ENCODE measurements around the gene CAPN15. TPM values are rescaled to one million over a fixed set of nuclear protein-coding genes. Genes with fewer than 3 reads are reported as not detected.

CAPN15 gene
- total RNA-seq, 1 experiment from 2014 or later, result 60.4 TPM

DNA sequence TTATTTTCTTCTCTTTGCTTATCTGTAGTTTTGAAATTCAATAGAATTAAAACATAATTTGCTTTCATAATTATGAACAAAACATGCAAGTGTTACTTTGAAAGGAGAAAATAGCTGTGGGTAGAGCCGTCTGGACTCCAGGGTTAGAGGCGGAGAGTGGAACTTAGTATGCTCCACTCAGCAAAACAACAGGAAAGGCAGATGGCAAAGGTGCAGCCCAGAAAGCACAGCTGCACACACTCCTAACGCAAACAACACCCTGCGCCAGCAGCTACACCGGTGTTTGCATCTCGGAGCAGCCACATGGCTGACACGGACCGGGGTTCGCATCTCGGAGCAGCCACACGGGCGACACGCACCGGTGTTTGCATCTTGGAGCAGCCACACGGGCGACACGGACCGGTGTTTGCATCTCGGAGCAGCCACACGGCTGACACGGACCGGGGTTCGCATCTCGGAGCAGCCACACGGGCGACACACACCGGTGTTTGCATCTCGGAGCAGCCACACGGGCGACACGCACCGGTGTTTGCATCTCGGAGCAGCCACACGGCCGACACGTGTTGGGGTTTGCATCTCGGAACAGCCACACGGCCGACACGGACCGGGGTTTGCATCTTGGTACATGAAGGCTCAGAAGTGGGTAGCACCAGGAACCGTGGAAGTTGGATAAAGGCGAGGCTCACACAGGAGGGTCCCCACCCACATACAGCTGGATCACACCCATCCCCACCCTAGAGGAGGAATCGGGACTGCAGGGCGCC, 12.2 kb upstream of the CAPN15 start:
- no peak overlapping the region for H3K4me2 ChIP-seq (ENCODE audit: low read length)
- no peaks in the 10 kb centered on the region for H3K4me1 ChIP-seq (ENCODE audit: insufficient read depth, low read length)
- H3F3A ChIP-seq (ENCODE audit: low read length, unreplicated experiment), result no peaks in the 10 kb centered on the region
- DNase-seq (no peak), ATAC-seq (no peak)
- H3K27me3 ChIP-seq (ENCODE audit: low read length), result no peaks in the 10 kb centered on the region
- no TSS peak for BruUV-seq (replicated peaks)
- H3K9me3 ChIP-seq (ENCODE audit: low read length), result no peaks in the 10 kb centered on the region
- ChIA-PET CTCF (no interaction called here), POLR2A (ENCODE audit: unreplicated experiment) (no interaction called here)
- no peak overlapping the region for H2AFZ ChIP-seq (ENCODE audit: low read length)
- TF ChIP-seq, protein P1, sequence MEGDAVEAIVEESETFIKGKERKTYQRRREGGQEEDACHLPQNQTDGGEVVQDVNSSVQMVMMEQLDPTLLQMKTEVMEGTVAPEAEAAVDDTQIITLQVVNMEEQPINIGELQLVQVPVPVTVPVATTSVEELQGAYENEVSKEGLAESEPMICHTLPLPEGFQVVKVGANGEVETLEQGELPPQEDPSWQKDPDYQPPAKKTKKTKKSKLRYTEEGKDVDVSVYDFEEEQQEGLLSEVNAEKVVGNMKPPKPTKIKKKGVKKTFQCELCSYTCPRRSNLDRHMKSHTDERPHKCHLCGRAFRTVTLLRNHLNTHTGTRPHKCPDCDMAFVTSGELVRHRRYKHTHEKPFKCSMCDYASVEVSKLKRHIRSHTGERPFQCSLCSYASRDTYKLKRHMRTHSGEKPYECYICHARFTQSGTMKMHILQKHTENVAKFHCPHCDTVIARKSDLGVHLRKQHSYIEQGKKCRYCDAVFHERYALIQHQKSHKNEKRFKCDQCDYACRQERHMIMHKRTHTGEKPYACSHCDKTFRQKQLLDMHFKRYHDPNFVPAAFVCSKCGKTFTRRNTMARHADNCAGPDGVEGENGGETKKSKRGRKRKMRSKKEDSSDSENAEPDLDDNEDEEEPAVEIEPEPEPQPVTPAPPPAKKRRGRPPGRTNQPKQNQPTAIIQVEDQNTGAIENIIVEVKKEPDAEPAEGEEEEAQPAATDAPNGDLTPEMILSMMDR (conservative IDR thresholded peaks at IDR 0.05; ENCODE audit: low read depth, low read length), result no peak
- TF ChIP-seq EZH2phosphoT487 (IDR thresholded peaks at IDR 0.05; ENCODE audit: borderline replicate concordance, low read length) (no peak), EZH2 (IDR thresholded peaks at IDR 0.05; ENCODE audit: low read length, unreplicated experiment) (no peak)
- H3K9me2 ChIP-seq (replicated peaks; ENCODE audit: low read length), result no peaks in the 10 kb centered on the region
- intact Hi-C loops (cut with micrococcal nuclease), result no loop called here
- H4K20me1 ChIP-seq (ENCODE audit: low read length), result no peaks in the 10 kb centered on the region
- no peak overlapping the region for H3K27ac ChIP-seq (ENCODE audit: low read length)
- no peaks in the 10 kb centered on the region for H3K36me3 ChIP-seq (ENCODE audit: low read depth, low read length)
- no peak overlapping the region for H3K4me3 ChIP-seq (ENCODE audit: low read length)
- H3K9ac ChIP-seq (ENCODE audit: low read length), result no peak overlapping the region
- no peaks in the 10 kb centered on the region for H3K79me2 ChIP-seq (ENCODE audit: low read length)

DNA sequence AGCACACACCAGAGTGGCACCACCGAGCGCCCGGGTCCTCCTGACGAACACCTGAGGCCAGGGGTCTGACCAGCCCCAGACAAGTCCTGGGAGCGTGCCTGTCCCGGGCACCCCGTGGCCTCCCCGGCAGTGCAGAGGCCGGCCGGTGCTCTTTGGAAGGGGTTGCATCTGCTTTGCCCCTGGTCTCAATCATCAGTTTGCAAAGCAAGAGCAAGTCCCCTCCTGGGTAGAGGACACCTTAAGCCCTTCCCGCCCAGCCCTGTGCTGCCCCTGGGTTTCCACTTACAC, 11.6 kb upstream of the CAPN15 start:
- BruUV-seq (replicated peaks), result no TSS peak
- no peaks in the 10 kb centered on the region for H3K79me2 ChIP-seq (ENCODE audit: low read length)
- ChIA-PET POLR2A (ENCODE audit: unreplicated experiment) (no interaction called here), CTCF (no interaction called here)
- H3K4me3 ChIP-seq (ENCODE audit: low read length), result no peak overlapping the region
- no peak for ATAC-seq
- no peaks in the 10 kb centered on the region for H3K36me3 ChIP-seq (ENCODE audit: low read depth, low read length)
- H3F3A ChIP-seq (ENCODE audit: low read length, unreplicated experiment), result no peaks in the 10 kb centered on the region
- H3K9ac ChIP-seq (ENCODE audit: low read length), result no peak overlapping the region
- no peaks in the 10 kb centered on the region for H3K4me1 ChIP-seq (ENCODE audit: insufficient read depth, low read length)
- H3K4me2 ChIP-seq (ENCODE audit: low read length), result no peak overlapping the region
- H4K20me1 ChIP-seq (ENCODE audit: low read length), result no peaks in the 10 kb centered on the region
- intact Hi-C loops (cut with micrococcal nuclease), result no loop called here
- H3K9me2 ChIP-seq (replicated peaks; ENCODE audit: low read length), result no peaks in the 10 kb centered on the region
- TF ChIP-seq, protein P1 (conservative IDR thresholded peaks at IDR 0.05; ENCODE audit: low read depth, low read length), result no peak
- no peak for TF ChIP-seq EZH2 (IDR thresholded peaks at IDR 0.05; ENCODE audit: low read length, unreplicated experiment)
- TF ChIP-seq EZH2phosphoT487 (IDR thresholded peaks at IDR 0.05; ENCODE audit: borderline replicate concordance, low read length), result no peak
- no peaks in the 10 kb centered on the region for H3K9me3 ChIP-seq (ENCODE audit: low read length)
- DNase-seq, result no peak
- no peak overlapping the region for H2AFZ ChIP-seq (ENCODE audit: low read length)
- H3K27me3 ChIP-seq (ENCODE audit: low read length), result no peaks in the 10 kb centered on the region
- H3K27ac ChIP-seq (ENCODE audit: low read length), result no peak overlapping the region

DNA sequence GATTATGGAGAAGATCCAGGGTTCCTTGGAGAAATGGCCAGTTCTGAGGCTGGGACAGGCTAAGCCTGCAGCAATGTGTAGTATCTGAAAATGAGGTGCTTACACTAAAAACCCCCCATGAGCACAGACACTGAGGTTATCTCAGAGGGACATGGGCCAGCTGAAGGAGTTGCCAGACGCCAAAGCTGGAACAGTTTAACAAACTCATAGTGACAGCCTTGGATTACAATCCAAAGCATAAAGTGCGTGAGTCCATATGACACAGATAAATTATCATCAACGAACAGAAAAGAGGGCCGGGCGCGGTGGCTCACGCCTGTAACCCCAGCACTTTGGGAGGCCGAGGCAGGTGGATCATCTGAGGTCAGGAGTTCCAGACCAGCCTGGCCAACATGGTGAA, 11.2 kb upstream of the CAPN15 start:
- TF ChIP-seq EZH2phosphoT487 (IDR thresholded peaks at IDR 0.05; ENCODE audit: borderline replicate concordance, low read length) (no peak), EZH2 (IDR thresholded peaks at IDR 0.05; ENCODE audit: low read length, unreplicated experiment) (no peak)
- TF ChIP-seq, protein P1 (conservative IDR thresholded peaks at IDR 0.05; ENCODE audit: low read depth, low read length), result no peak
- CTCF ChIA-PET, result no interaction called here
- no peak for DNase-seq

More for the DNA sequence above, 11.2 kb upstream of the CAPN15 start:
- intact Hi-C loops (cut with micrococcal nuclease), result no loop called here
- H3K9ac ChIP-seq (ENCODE audit: low read length), result no peak overlapping the region
- H3K36me3 ChIP-seq (ENCODE audit: low read depth, low read length), result no peaks in the 10 kb centered on the region
- H4K20me1 ChIP-seq (ENCODE audit: low read length), result no peaks in the 10 kb centered on the region
- H3K4me2 ChIP-seq (ENCODE audit: low read length), result no peak overlapping the region
- H3F3A ChIP-seq (ENCODE audit: low read length, unreplicated experiment), result no peaks in the 10 kb centered on the region
- H3K79me2 ChIP-seq (ENCODE audit: low read length), result no peaks in the 10 kb centered on the region
- H3K27ac ChIP-seq (ENCODE audit: low read length), result no peak overlapping the region
- H3K4me1 ChIP-seq (ENCODE audit: insufficient read depth, low read length), result no peaks in the 10 kb centered on the region
- H3K4me3 ChIP-seq (ENCODE audit: low read length), result no peak overlapping the region
- POLR2A ChIA-PET (ENCODE audit: unreplicated experiment), result no interaction called here
- H3K9me3 ChIP-seq (ENCODE audit: low read length), result no peaks in the 10 kb centered on the region
- ATAC-seq, result no peak
- no peaks in the 10 kb centered on the region for H3K9me2 ChIP-seq (replicated peaks; ENCODE audit: low read length)
- no peaks in the 10 kb centered on the region for H3K27me3 ChIP-seq (ENCODE audit: low read length)
- BruUV-seq (replicated peaks), result no TSS peak
- H2AFZ ChIP-seq (ENCODE audit: low read length), result no peak overlapping the region

All from PC-3 (cell line).